Transverse colon (tissue), 4 donors: Measurements from ENCODE around the gene CACNA1C. TPM values are rescaled to one million over a fixed set of nuclear protein-coding genes. Genes with fewer than 3 reads are reported as not detected.

ENCODE experiments used
- DNase-seq: peaks from one replicate; pipeline ENCODE4 v3.0.0-alpha.2; 2019
- H3K27ac ChIP-seq, 4 donors: fragments of 200-600 bp; sonication (generic); 2 replicates each; pipeline ENCODE4 v1.5.1; 2016 to 2018; ENCODE audit warnings: inconsistent platforms in 4 of 4
- H3K27me3 ChIP-seq: fragments of 200-600 bp; sonication (generic); 2 replicates; pipeline ENCODE4 v1.5.1; 2017; ENCODE audit warnings: inconsistent platforms
- H3K36me3 ChIP-seq, 4 donors: fragments of 200-600 bp; sonication (generic); 2 replicates each; pipeline ENCODE4 v1.5.1; 2017 to 2019; ENCODE audit warnings: inconsistent platforms in 4 of 4
- H3K4me1 ChIP-seq, 4 donors: fragments of 200-600 bp; sonication (generic); 2 replicates each; pipeline ENCODE4 v1.5.1; 2017 to 2020; ENCODE audit warnings: inconsistent platforms in 4 of 4
- H3K4me3 ChIP-seq, 4 donors: fragments of 200-600 bp; sonication (generic); 1 replicate in 1 of 4; 2 replicates in 3 of 4; pipeline versions ENCODE4 v1.5.1 to v1.6.1; 2017 to 2019; ENCODE audit warnings: inconsistent platforms in 4 of 4
- H3K9me3 ChIP-seq, 2 donors: fragments of 200-600 bp; sonication (generic); 2 replicates each; pipeline ENCODE4 v1.5.1; 2017 to 2019; ENCODE audit warnings: inconsistent platforms in 2 of 2
- CTCF ChIP-seq, 5 experiments: fragments of 200-600 bp in 3 of 5; fragments of 450-650 bp in 2 of 5; sonication (generic) in 3 of 5; IDR thresholded peaks; 1 replicate in 2 of 5; 2 replicates in 3 of 5; pipeline ENCODE4 v1.5.1; 2016 to 2017; ENCODE audit warnings: antibody characterized with exemption in 5 of 5, inconsistent platforms in 3 of 5, mild to moderate bottlenecking in 2 of 5, moderate library complexity in 1 of 5
- EP300 ChIP-seq: sonication (generic); formaldehyde crosslinking; IDR thresholded peaks from one replicate; pipeline ENCODE4 v1.6.1; 2017; ENCODE audit warnings: antibody characterized with exemption, low read depth
- POLR2A ChIP-seq: fragments of 450-650 bp; IDR thresholded peaks from one replicate; pipeline ENCODE4 v1.6.1; 2016; ENCODE audit warnings: antibody characterized with exemption, mild to moderate bottlenecking, moderate library complexity
- POLR2AphosphoS5 ChIP-seq, 3 donors: sonication (generic); formaldehyde crosslinking; IDR thresholded peaks; one replicate each; pipeline ENCODE4 v1.6.1; 2016; ENCODE audit warnings: antibody characterized with exemption in 3 of 3
- WGBS, 2 donors: methylation state at CpG; one replicate each; pipeline ENCODE4 v1.1.5; 2018; ENCODE audit warnings: low coverage in 1 of 2; 5-methylcytosine and 5-hydroxymethylcytosine counted together
- in situ Hi-C, 4 donors: fragments of 200-750 bp; cut with MboI; loops; one replicate each; pipeline versions ENCODE4 v1.15.0 to v1.15.1; 2017; ENCODE audit warnings: low sequenced_read_pairs in 3 of 4, low pct_ligation_motif_present in 1 of 4, low pct_unique_long_range_greater_than_20kb in 1 of 4
- intact Hi-C: fragments of 100-400 bp; cut with DNase I; formaldehyde crosslinking; loops from one replicate; pipeline ENCODE4 v1.15.1; 2023; ENCODE audit warnings: low total_unique reads
- total RNA-seq, 4 donors: library from RNA; depleted of rRNA; stranded (reverse); fragments of >200 nt; gene quantifications; one replicate each; pipeline ENCODE4 v1.1.0, GENCODE V29; 2016

The CACNA1C gene
- total RNA-seq, 4 donors from 2014 or later = 18.8 to 35.2 (median 24.8) TPM

- no peak overlapping the region for H3K4me3 ChIP-seq
- intact Hi-C loops = loop anchor here (5.0 to 10.0 kb wide), 2 partner anchors 90 to 217 kb away; no protein-coding TSS in a partner anchor
- no peaks in the 10 kb centered on the region for H3K9me3 ChIP-seq
- WGBS, 2 donors = 93 to 94% methylated on average over 2 to 7 of the region's 7 CpGs
- peaks cover 4 to 13% (median 11%) of the 10 kb centered on the region in 4 donors for H3K4me1 ChIP-seq
- in situ Hi-C loops = no loop called here
- TF ChIP-seq POLR2A = no peak
- TF ChIP-seq CTCF (IDR thresholded peaks at IDR 0.05) = no peak
- TF ChIP-seq POLR2AphosphoS5 (IDR thresholded peaks at IDR 0.05) = no peak
- TF ChIP-seq EP300 = no peak
- H3K27me3 ChIP-seq = no peaks in the 10 kb centered on the region
- DNase-seq = no peak
- H3K36me3 ChIP-seq = no peaks in the 10 kb centered on the region
- H3K27ac ChIP-seq = peak overlapping the region in 3 of 4 donors; percentile 28 to 78 (median 28)
Measured at GRCh38 chr12:2274733-2275132, 221.9 kb downstream of the CACNA1C start.

DNA sequence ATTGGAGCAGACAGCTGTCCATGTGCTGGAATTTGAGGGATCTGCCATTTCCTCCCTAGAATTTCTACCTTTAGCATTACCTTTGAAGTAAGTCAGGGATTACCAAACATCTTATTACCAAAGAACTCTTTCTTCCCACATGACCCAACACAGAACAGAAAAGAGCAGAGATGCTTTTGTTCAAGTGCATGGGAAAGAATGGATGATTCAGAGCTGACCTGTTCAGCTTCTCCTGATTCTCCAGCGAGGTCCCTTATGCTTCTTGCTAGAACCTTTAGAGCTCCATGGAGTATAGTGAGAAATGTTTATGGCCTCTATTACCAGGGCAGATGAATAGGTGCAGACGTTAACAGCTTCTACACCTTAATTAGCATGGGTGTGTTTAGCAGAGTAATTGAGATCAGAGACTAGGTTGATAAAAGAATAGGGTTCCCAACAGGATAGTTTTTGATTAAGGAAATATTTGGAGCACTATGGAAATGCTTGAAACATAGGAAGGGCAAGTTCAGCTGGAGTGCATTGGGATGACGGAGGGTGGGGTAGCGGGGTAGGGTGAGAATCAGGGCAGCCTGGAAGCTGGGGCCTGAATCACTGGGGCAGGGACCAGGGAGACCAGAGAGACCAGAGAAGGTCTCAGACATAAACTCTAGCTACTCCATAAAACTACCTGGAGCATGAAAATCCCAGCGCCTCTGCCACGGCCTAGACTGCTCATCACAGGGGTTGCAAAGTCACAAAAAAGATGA is 223.7 kb downstream of the CACNA1C start:
- Histone ChIP-seq H3K4me1 (peaks cover 4 to 13% (median 11%) of the 10 kb centered on the region in 4 donors), H3K4me3 (no peak overlapping the region), H3K36me3 (no peaks in the 10 kb centered on the region), H3K9me3 (no peaks in the 10 kb centered on the region), H3K27ac (peak overlapping the region in 3 of 4 donors; percentile 14 to 61 (median 16)), H3K27me3 (no peaks in the 10 kb centered on the region)
- intact Hi-C loops = loop anchor here (10.0 kb wide), 1 partner anchor 92 kb away; no protein-coding TSS in a partner anchor
- in situ Hi-C loops = no loop called here
- WGBS, 2 donors = 44 to 76% methylated on average over 2 to 6 of the region's 6 CpGs
- TF ChIP-seq CTCF (IDR thresholded peaks at IDR 0.05) (no peak), POLR2AphosphoS5 (IDR thresholded peaks at IDR 0.05) (no peak), EP300 (no peak), POLR2A (no peak)
- DNase-seq = no peak

GRCh38 chr12:2277492-2278155 is 224.8 kb downstream of the CACNA1C start:
- no peaks in the 10 kb centered on the region for H3K9me3 ChIP-seq
- intact Hi-C loops = loop anchor here (10.0 kb wide), 1 partner anchor 93 kb away; no protein-coding TSS in a partner anchor

More at GRCh38 chr12:2277492-2278155, 224.8 kb downstream of the CACNA1C start:
- H3K4me3 ChIP-seq = no peak overlapping the region
- H3K27me3 ChIP-seq = no peaks in the 10 kb centered on the region
- TF ChIP-seq EP300 = no peak
- TF ChIP-seq POLR2AphosphoS5 (IDR thresholded peaks at IDR 0.05) = no peak
- no peak for TF ChIP-seq CTCF (IDR thresholded peaks at IDR 0.05)
- TF ChIP-seq POLR2A = no peak
- H3K36me3 ChIP-seq = no peaks in the 10 kb centered on the region
- H3K27ac ChIP-seq = peak overlapping the region in 1 of 4 donors; percentile 61
- no peak for DNase-seq
- WGBS, 2 donors = 89% methylated on average over 6 of the region's 6 CpGs; no CpG with 5 or more reads in 1 of the 2 donors
- peaks cover 4 to 20% (median 14%) of the 10 kb centered on the region in 4 donors for H3K4me1 ChIP-seq
- in situ Hi-C loops = no loop called here
